ENCODE results near the gene ZDHHC18. TPM values are rescaled to one million over a fixed set of nuclear protein-coding genes. Genes with fewer than 3 reads are reported as not detected.
"Not testable (repeated sequence)": the region's sequence is repeated elsewhere in the genome, so short reads cannot be mapped to it uniquely, and the experiment has no call there.

The ZDHHC18 gene
- total and polyA plus RNA-seq, 9 donors = 9.5 to 15.8 (median 12.3) TPM

GRCh38 chr1:26794391-26794790, 32.1 kb upstream of the ZDHHC18 start:
- H3K9me3 ChIP-seq = no peaks in the 10 kb centered on the region
- intact Hi-C loops (cut with DNase I) = loop anchor here in 1 of 4 donors (5.0 kb wide), 1 partner anchor 192 kb away; no protein-coding TSS in a partner anchor
- peaks cover 4% of the 10 kb centered on the region for H3K4me1 ChIP-seq (ENCODE audit: insufficient read depth)
- H3K27ac ChIP-seq = no peak overlapping the region
- DNase-seq = no peak
- 79 to 84% (median 81%) methylated on average over 5 of the region's 5 CpGs for WGBS, 3 donors
- no peaks in the 10 kb centered on the region for H3K36me3 ChIP-seq
- H3K27me3 ChIP-seq = no peaks in the 10 kb centered on the region
- H3K4me3 ChIP-seq = no peak overlapping the region
- TF ChIP-seq CTCF (IDR thresholded peaks at IDR 0.05) (no peak), EP300 (IDR thresholded peaks at IDR 0.05) (no peak), POLR2A (IDR thresholded peaks at IDR 0.05) (no peak)

DNA sequence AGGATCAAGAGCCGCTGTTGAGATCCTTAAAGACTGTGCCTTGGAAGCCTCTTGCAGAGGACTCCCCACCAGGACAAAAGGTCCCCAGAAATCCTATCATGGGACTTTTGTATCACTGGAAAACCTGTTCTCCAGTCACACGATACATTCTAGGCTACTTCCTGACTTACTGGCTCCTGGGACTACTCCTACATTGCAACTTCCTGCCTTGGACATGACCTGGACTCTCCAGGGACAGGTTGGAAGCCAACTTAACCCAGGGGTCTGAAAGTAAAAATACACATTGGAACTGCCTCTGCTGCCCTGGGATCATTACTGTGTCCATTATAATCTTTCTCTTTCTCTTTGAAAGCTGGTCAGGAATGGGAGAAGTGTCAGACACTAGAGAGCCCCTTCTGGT, 28.9 kb upstream of the ZDHHC18 start:
- intact Hi-C loops (cut with DNase I) = no loop called here
- Histone ChIP-seq H3K27ac (no peak overlapping the region), H3K9me3 (no peaks in the 10 kb centered on the region), H3K4me3 (no peak overlapping the region), H3K4me1 (ENCODE audit: insufficient read depth) (peaks cover 6% of the 10 kb centered on the region), H3K27me3 (no peaks in the 10 kb centered on the region), H3K36me3 (no peaks in the 10 kb centered on the region)
- DNase-seq = no peak
- WGBS, 3 donors = 74 to 88% (median 77%) methylated on average over 2 of the region's 2 CpGs
- TF ChIP-seq EP300 (IDR thresholded peaks at IDR 0.05) = no peak
- TF ChIP-seq POLR2A (IDR thresholded peaks at IDR 0.05) = no peak
- no peak for TF ChIP-seq CTCF (IDR thresholded peaks at IDR 0.05)

GRCh38 chr1:26799479-26800142, 26.9 kb upstream of the ZDHHC18 start:
- intact Hi-C loops (cut with DNase I) = no loop called here
- Histone ChIP-seq H3K9me3 (no peaks in the 10 kb centered on the region), H3K27ac (peak overlapping the region in 1 of 2 donors; percentile 4), H3K27me3 (no peaks in the 10 kb centered on the region), H3K36me3 (no peaks in the 10 kb centered on the region), H3K4me1 (ENCODE audit: insufficient read depth) (peaks cover 6% of the 10 kb centered on the region), H3K4me3 (no peak overlapping the region)
- TF ChIP-seq EP300 (IDR thresholded peaks at IDR 0.05) (no peak), CTCF (IDR thresholded peaks at IDR 0.05) (no peak)
- DNase-seq = peak; percentile 55 to 69 (median 63)
- WGBS, 3 donors = 3 to 17% (median 9%) methylated on average over 5 of the region's 5 CpGs

DNA sequence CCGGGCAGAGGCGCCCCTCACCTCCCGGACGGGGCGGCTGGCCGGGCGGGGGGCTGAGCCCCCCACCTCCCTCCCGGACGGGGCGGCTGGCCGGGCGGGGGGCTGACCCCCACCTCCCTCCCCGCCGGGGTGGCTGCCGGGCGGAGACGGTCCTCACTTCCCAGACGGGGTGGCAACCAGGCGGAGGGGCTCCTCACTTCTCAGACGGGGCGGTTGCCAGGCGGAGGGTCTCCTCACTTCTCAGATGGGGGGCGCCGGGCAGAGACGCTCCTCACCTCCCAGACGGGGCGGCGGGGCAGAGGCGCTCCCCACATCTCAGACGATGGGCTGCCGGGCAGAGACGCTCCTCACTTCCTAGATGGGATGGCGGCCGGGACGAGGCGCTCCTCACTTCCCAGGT, 22.6 kb upstream of the ZDHHC18 start:
- H3K4me3 ChIP-seq; DNase-seq; H3K27me3 ChIP-seq; H3K36me3 ChIP-seq; H3K4me1 ChIP-seq (ENCODE audit: insufficient read depth); H3K27ac ChIP-seq; intact Hi-C loops (cut with DNase I); H3K9me3 ChIP-seq: not testable (repeated sequence)
- 94 to 97% (median 96%) methylated on average over 12 to 29 of the region's 36 CpGs for WGBS, 3 donors

DNA sequence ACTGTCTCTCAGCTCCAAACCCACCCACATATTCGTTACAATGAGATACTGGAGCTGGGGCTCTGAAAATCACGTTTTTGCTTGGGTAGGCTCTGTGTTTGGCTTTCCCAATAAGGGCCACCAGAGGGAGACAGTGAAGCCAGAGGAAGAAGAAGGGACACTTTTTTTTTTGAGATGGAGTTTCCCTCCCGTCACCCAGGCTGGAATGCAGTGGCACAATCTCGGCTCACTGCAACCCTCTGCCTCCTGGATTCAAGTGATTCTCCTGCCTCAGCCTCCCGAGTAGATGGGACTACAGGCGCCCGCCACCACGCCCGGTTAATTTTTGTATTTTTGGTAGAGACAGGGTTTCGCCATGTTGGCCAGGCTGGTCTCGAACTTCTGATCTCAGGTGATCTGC, 16.4 kb upstream of the ZDHHC18 start:
- H3K4me3 ChIP-seq; H3K9me3 ChIP-seq; H3K27ac ChIP-seq; H3K4me1 ChIP-seq (ENCODE audit: insufficient read depth); H3K36me3 ChIP-seq; H3K27me3 ChIP-seq: not testable (repeated sequence)
- WGBS, 3 donors = 53 to 57% (median 56%) methylated on average over 11 of the region's 11 CpGs
- peak; percentile 46 to 74 (median 57) for DNase-seq
- peak; percentile 48 to 50 (median 49) for TF ChIP-seq CTCF (IDR thresholded peaks at IDR 0.05)
- intact Hi-C loops (cut with DNase I) = loop anchor here in 1 of 4 donors (5.0 kb wide), 1 partner anchor 67 kb away; no protein-coding TSS in a partner anchor
